Glutamatergic neuron (in vitro differentiated cells): ENCODE measurements around the gene TXLNA. TPM values are rescaled to one million over a fixed set of nuclear protein-coding genes. Genes with fewer than 3 reads are reported as not detected.

Experiments used
- DNase-seq: peaks from one replicate; pipeline ENCODE4 v3.0.0; 2022
- H3K27ac Mint-ChIP-seq: one replicate; pipeline ENCODE4 v1.8.0; 2020; ENCODE audit warnings: mild to moderate bottlenecking, mixed read lengths, inconsistent platforms; ENCODE audit not compliant: unreplicated experiment
- H3K27me3 Mint-ChIP-seq: one replicate; pipeline ENCODE4 v1.8.0; 2020; ENCODE audit warnings: mild to moderate bottlenecking, moderate library complexity, mixed read lengths, inconsistent platforms; ENCODE audit not compliant: unreplicated experiment
- H3K36me3 Mint-ChIP-seq: one replicate; pipeline ENCODE4 v1.8.0; 2020; ENCODE audit warnings: mild to moderate bottlenecking, mixed read lengths, inconsistent platforms; ENCODE audit not compliant: unreplicated experiment
- H3K4me1 Mint-ChIP-seq: one replicate; pipeline ENCODE4 v1.8.0; 2020; ENCODE audit warnings: mild to moderate bottlenecking, low read depth, mixed read lengths, inconsistent platforms; ENCODE audit not compliant: unreplicated experiment
- H3K4me3 Mint-ChIP-seq: one replicate; pipeline ENCODE4 v1.8.0; 2020; ENCODE audit warnings: mild to moderate bottlenecking, mixed read lengths, inconsistent platforms; ENCODE audit not compliant: unreplicated experiment
- H3K9me3 Mint-ChIP-seq: one replicate; pipeline ENCODE4 v1.8.0; 2020; ENCODE audit warnings: mild to moderate bottlenecking, moderate library complexity, mixed read lengths, inconsistent platforms; ENCODE audit not compliant: unreplicated experiment
- total RNA-seq: library from RNA; stranded (reverse); fragmentation: NEBNext Ultra II Directional; extraction: Animal tissue kit (Norgen Biotek cat#: 25700); gene quantifications from one replicate; pipeline ENCODE4 v1.2.1, GENCODE V29; 2021; ENCODE audit not compliant: unreplicated experiment
- TF ChIP-seq, protein P1 (sequence below): fragments of 200-600 bp; sonication (generic); IDR thresholded peaks from one replicate; pipeline ENCODE4 v1.5.0; 2021; ENCODE audit not compliant: partially characterized antibody, unreplicated experiment

The TXLNA gene
- total RNA-seq, 1 donor from 2014 or later: 48.6 TPM

DNA sequence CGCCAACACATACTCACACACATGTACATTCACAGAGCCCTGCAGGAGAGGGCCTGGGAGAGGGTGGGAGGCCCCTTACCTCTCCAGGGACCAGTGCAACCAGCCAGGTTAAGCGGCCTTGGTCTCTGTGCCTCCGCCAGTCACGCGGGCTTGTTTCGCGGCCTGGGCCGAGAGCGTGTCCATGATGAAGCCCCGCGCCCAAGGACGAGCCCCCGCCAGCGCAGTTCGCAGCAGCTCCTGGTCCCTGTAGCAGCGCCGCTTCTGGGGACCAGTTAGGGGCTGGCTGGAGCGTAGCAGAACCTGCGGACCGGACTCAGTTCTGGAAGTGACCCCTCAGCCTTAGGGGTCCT lies 60.3 kb downstream of the TXLNA start:
- peak overlapping the region; percentile 90 for H3K4me3 Mint-ChIP-seq
- H3K27me3 Mint-ChIP-seq: peaks cover 5% of the 10 kb centered on the region
- peaks cover 12% of the 10 kb centered on the region for H3K4me1 Mint-ChIP-seq
- TF ChIP-seq, protein P1, sequence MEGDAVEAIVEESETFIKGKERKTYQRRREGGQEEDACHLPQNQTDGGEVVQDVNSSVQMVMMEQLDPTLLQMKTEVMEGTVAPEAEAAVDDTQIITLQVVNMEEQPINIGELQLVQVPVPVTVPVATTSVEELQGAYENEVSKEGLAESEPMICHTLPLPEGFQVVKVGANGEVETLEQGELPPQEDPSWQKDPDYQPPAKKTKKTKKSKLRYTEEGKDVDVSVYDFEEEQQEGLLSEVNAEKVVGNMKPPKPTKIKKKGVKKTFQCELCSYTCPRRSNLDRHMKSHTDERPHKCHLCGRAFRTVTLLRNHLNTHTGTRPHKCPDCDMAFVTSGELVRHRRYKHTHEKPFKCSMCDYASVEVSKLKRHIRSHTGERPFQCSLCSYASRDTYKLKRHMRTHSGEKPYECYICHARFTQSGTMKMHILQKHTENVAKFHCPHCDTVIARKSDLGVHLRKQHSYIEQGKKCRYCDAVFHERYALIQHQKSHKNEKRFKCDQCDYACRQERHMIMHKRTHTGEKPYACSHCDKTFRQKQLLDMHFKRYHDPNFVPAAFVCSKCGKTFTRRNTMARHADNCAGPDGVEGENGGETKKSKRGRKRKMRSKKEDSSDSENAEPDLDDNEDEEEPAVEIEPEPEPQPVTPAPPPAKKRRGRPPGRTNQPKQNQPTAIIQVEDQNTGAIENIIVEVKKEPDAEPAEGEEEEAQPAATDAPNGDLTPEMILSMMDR: no peak
- no peaks in the 10 kb centered on the region for H3K36me3 Mint-ChIP-seq
- H3K9me3 Mint-ChIP-seq: peaks cover 7% of the 10 kb centered on the region
- DNase-seq: peak; percentile 53
- H3K27ac Mint-ChIP-seq: no peak overlapping the region

DNA sequence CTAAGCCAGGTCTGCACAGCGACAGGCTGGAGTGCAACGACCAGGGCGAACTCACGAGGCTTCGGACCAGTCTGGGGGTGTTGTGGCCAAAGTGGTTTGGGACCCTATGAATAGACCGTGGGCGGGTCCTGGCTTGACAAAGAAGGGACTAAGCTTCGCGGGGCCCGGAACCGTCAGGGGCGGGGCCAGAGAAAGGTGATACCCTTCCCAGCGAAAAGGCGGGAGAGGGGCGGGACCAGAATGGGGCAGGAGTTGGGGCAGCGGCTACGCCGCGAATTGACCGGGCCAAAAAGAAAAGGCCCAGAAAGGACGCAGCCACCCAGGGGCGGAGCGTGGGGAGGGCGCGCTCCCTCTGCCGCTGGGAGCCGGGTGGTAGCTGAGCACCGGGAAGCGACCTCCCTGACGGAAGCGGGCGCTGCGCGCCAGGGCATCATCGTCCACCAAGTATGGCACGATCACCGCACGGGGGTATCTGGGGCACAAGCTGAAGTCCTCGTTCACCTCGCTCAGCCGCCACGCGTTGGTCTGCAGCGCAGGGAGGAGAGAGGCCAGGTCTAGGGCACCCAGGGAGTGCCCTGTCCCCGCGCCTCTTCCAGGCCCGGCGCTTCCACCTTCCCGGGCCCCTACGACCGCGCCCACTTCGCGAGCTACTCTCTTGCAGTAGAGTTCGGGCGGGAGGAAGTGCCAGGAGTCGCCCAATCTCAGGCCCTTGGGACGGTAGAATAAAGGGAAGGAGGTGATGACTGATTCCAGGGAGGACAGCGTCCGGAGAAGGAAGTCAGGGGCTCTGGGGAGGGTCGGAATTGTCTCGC lies 60.9 kb downstream of the TXLNA start:
- peaks cover 5% of the 10 kb centered on the region for H3K27me3 Mint-ChIP-seq
- H3K36me3 Mint-ChIP-seq: no peaks in the 10 kb centered on the region
- H3K9me3 Mint-ChIP-seq: peaks cover 7% of the 10 kb centered on the region
- H3K4me3 Mint-ChIP-seq: peak overlapping the region; percentile 90
- H3K4me1 Mint-ChIP-seq: peaks cover 12% of the 10 kb centered on the region
- TF ChIP-seq, protein P1: no peak
- DNase-seq: peak; percentile 67
- H3K27ac Mint-ChIP-seq: peak overlapping the region; percentile 76

DNA sequence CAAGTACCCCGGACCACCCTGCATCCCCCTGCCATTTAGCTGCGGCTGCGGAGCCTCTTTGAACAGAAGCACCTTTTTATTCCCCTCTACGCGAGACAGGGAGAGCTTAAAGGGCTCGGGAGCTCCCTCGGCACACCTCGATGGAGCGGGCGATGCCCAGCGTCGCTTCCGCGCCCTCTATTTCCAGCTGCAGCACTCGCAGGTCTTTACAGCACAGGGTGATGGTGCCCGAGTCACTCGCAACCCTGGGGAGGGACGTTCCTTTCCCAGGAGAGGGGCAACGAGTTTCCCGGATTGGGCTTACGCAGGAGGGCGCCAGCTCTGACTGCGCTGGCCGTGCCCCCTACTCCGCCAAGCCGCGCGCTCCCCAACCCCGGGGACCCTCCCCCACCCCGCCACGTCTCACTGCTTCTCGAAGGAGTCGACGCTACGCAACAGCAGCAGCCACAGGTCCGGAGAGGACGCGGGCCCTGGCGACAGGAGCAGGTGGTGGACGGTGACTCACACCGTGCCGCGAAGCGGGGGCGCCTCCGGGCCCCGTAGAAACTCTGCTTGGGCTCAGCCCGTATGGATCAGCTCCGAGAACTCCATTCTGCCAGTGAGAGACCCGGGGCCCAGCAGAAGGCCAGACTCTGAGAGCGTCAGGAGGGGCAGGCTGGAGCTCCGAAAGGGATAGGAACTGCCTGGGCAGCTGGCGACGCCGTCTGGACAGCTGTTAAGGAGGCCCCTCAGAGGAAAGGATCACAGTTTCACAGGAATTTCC lies 61.7 kb downstream of the TXLNA start:
- Mint-ChIP-seq H3K27ac (peak overlapping the region; percentile 85), H3K9me3 (peaks cover 5% of the 10 kb centered on the region), H3K4me3 (peak overlapping the region; percentile 90), H3K4me1 (peaks cover 8% of the 10 kb centered on the region), H3K27me3 (peaks cover 5% of the 10 kb centered on the region), H3K36me3 (no peaks in the 10 kb centered on the region)
- TF ChIP-seq, protein P1: no peak
- peak; percentile 75 for DNase-seq

DNA sequence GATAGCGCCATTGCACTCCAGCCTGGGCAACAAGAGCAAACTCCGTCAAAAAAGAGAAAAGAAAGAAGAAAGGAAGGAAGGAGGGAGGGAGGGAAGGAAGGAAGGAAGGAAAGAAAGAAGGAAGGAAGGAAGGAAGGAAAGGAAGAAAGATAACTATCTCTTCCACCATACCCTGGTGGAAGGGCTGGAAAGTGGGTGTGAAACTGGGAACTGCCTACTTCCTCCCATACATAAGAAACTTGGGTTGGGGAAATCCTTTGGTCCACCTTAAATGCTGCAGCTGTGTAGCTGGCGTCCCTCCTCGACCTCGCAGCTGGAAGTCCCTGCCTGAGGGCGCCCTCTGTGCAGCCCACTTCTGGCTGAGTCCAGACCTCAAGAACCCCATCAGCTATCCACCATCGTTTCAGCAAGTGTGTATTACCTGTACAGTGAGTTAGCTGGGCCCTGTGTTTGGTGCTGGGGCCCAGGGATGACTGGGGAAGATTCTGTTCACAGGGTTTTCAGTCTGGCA lies 62.9 kb downstream of the TXLNA start:
- no peak for DNase-seq
- H3K9me3 Mint-ChIP-seq: peaks cover 5% of the 10 kb centered on the region
- H3K27ac Mint-ChIP-seq: peak overlapping the region; percentile 85
- H3K27me3 Mint-ChIP-seq: peaks cover 5% of the 10 kb centered on the region
- TF ChIP-seq, protein P1: no peak
- no peaks in the 10 kb centered on the region for H3K36me3 Mint-ChIP-seq
- peaks cover 11% of the 10 kb centered on the region for H3K4me1 Mint-ChIP-seq
- H3K4me3 Mint-ChIP-seq: no peak overlapping the region
